Measurements from ENCODE around the gene DNMBP.

The DNMBP gene

GRCh38 chr10:99852481-99853213 lies 157.1 kb downstream of the DNMBP start:
- DNase-seq (ENCODE audit: low read depth): no peak
- no peak for TF ChIP-seq CTCF (IDR thresholded peaks at IDR 0.05; ENCODE audit: control insufficient read depth, insufficient read depth, low read depth, low read length, missing control alignments)

GRCh38 chr10:99851825-99852224 lies 157.9 kb downstream of the DNMBP start:
- H3K4me3 ChIP-seq (ENCODE audit: control insufficient read depth, low read depth, low read length): no peak overlapping the region

More at GRCh38 chr10:99852481-99853213, 157.1 kb downstream of the DNMBP start:
- no peak overlapping the region for H3K4me3 ChIP-seq (ENCODE audit: control insufficient read depth, low read depth, low read length)

GRCh38 chr10:99850767-99851340 lies 158.9 kb downstream of the DNMBP start:
- DNase-seq (ENCODE audit: low read depth): no peak
- TF ChIP-seq CTCF (IDR thresholded peaks at IDR 0.05; ENCODE audit: control insufficient read depth, insufficient read depth, low read depth, low read length, missing control alignments): no peak
- no peak overlapping the region for H3K4me3 ChIP-seq (ENCODE audit: control insufficient read depth, low read depth, low read length)

More at GRCh38 chr10:99851825-99852224, 157.9 kb downstream of the DNMBP start:
- TF ChIP-seq CTCF (IDR thresholded peaks at IDR 0.05; ENCODE audit: control insufficient read depth, insufficient read depth, low read depth, low read length, missing control alignments): no peak
- no peak for DNase-seq (ENCODE audit: low read depth)

- H3K4me3 ChIP-seq (ENCODE audit: control insufficient read depth, low read depth, low read length): no peak overlapping the region
- TF ChIP-seq CTCF (IDR thresholded peaks at IDR 0.05; ENCODE audit: control insufficient read depth, insufficient read depth, low read depth, low read length, missing control alignments): no peak
- no peak for DNase-seq (ENCODE audit: low read depth)
These were observed 159.6 kb downstream of the DNMBP start for GRCh38 chr10:99850021-99850766.

GRCh38 chr10:99849536-99849935 lies 160.2 kb downstream of the DNMBP start:
- TF ChIP-seq CTCF (IDR thresholded peaks at IDR 0.05; ENCODE audit: control insufficient read depth, insufficient read depth, low read depth, low read length, missing control alignments): no peak
- DNase-seq (ENCODE audit: low read depth): no peak
- no peak overlapping the region for H3K4me3 ChIP-seq (ENCODE audit: control insufficient read depth, low read depth, low read length)

GRCh38 chr10:99849057-99849456 lies 160.7 kb downstream of the DNMBP start:
- H3K4me3 ChIP-seq (ENCODE audit: control insufficient read depth, low read depth, low read length): no peak overlapping the region
- no peak for DNase-seq (ENCODE audit: low read depth)
- no peak for TF ChIP-seq CTCF (IDR thresholded peaks at IDR 0.05; ENCODE audit: control insufficient read depth, insufficient read depth, low read depth, low read length, missing control alignments)
